ENCODE data around the gene RHOB. TPM values are rescaled to one million over a fixed set of nuclear protein-coding genes. Genes with fewer than 3 reads are reported as not detected.
"Not testable (repeated sequence)": the region's sequence is repeated elsewhere in the genome, so short reads cannot be mapped to it uniquely, and the experiment has no call there.

The RHOB gene
- total and polyA plus RNA-seq, 2 of the 13 experiments (the other 11 are each of a cell fraction or from before 2014, with no cell fraction given): 192 to 268 TPM

DNA sequence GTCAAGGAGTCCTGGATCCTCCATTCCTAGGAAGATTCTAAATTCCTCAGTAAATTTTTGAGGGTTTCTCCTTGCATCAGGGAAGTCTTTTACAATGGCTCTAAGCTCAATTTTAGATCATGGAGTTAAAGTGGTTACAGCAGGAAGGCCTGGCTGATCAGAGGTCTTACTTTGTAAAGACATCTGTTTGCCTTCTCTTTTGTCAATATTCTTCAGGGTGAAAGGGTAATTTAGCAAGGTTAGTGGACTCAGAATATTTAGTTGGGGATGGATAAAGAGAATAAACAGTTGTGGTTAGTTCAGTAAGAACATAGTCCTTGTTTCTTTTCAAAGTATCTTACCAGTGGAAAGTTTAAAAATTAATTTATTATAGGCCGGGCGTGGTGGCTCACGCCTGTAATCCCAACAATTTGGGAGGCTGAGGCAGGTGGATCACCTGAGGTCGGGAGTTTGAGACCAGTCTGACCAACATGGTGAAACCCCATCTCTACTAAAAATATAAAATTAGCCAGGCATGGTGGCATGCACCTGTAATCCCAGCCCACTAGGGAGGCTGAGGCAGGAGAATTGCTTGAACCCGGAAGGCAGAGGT is 29.5 kb upstream of the RHOB start:
- Histone ChIP-seq H3K4me2 (ENCODE audit: low read depth, low read length) (peak overlapping the region; percentile 63), H3K4me3 (replicated peaks in 1 of 3; ENCODE audit: insufficient read depth in 1 of 3, low read depth in 2 of 3, low read length in 3 of 3) (peak overlapping the region in 2 of 3 experiments; percentile 0 to 11; a peak in 1 of 6 replicates), H3K4me1 (ENCODE audit: insufficient read depth, low read length) (peaks cover 86% of the 10 kb centered on the region), H3K27ac (ENCODE audit: extremely low read length, insufficient read depth, low read length) (peak overlapping the region; percentile 35)
- H3K36me3 ChIP-seq (replicated peaks in 1 of 2; ENCODE audit: control insufficient read depth in 1 of 2, insufficient read depth in 2 of 2, low read length in 2 of 2); H3K27me3 ChIP-seq (ENCODE audit: control insufficient read depth in 1 of 2, insufficient read depth in 2 of 2, low read length in 2 of 2); H3K9me3 ChIP-seq (ENCODE audit: low read length); H4K20me1 ChIP-seq (ENCODE audit: insufficient read depth, low read length); CTCF ChIA-PET (ENCODE audit: low intra/inter-chr PET ratio, low total read pairs); H3K79me2 ChIP-seq (ENCODE audit: insufficient read depth, low read length); BruUV-seq (replicated peaks); H3K9ac ChIP-seq (ENCODE audit: insufficient read depth, low read depth, low read length); H2AFZ ChIP-seq (ENCODE audit: low read length); intact Hi-C loops (cut with micrococcal nuclease; ENCODE audit: unreplicated experiment); in situ Hi-C loops (cut with HindIII; ENCODE audit: extremely low pct_ligation_motif_present, low pct_unique_long_range_greater_than_20kb); TF ChIP-seq FOXA1 (IDR thresholded peaks at IDR 0.05); CREM (CRISPR knock-in tag; IDR thresholded peaks at IDR 0.05); SOX6 (IDR thresholded peaks at IDR 0.05): not testable (repeated sequence)
- DNase-seq (ENCODE audit: low spot score) (peak; percentile 70), FAIRE-seq (peak; percentile 53), ATAC-seq (peak; percentile 18; the same call in 2 of the 3 replicates)
- WGBS (ENCODE audit: low lambda C conversion rate): 19% methylated on average over 5 of the region's 5 CpGs
- POLR2A ChIA-PET: interaction anchor here (1.0 to 14.2 kb wide), 6 partner anchors 14 to 168 kb away, joined by 3 to 190 read pairs (median 18); partner anchors contain the start of gene RHOB
- TF ChIP-seq ZNF331 (CRISPR knock-in tag; IDR thresholded peaks at IDR 0.05) (0 out of 2 replicates have a peak, but pooled peaks have one; percentile 37), NR2C2 (CRISPR knock-in tag; IDR thresholded peaks at IDR 0.05; ENCODE audit: borderline replicate concordance) (0 out of 2 replicates have a peak, but pooled peaks have one; percentile 52), ZNF644 (CRISPR knock-in tag; IDR thresholded peaks at IDR 0.05; ENCODE audit: low read depth) (peak; percentile 48; the same call in 1 of the 2 replicates), ZBTB7B (CRISPR knock-in tag; IDR thresholded peaks at IDR 0.05) (peak; percentile 54; the same call in 1 of the 2 replicates), ZNF501 (CRISPR knock-in tag; IDR thresholded peaks at IDR 0.05) (0 out of 2 replicates have a peak, but pooled peaks have one; percentile 53), FOXA1 (CRISPR knock-in tag; IDR thresholded peaks at IDR 0.05) (peak; percentile 66), FOXJ3 (CRISPR knock-in tag; IDR thresholded peaks at IDR 0.05; ENCODE audit: borderline replicate concordance) (peak; percentile 53; the same call in 1 of the 2 replicates), NR2F2 (IDR thresholded peaks at IDR 0.05; ENCODE audit: borderline replicate concordance, low read depth) (peak; percentile 71; the same call in 1 of the 2 replicates), HDAC1 (CRISPR knock-in tag; IDR thresholded peaks at IDR 0.05) (peak; percentile 29; the same call in 1 of the 2 replicates), ZFP1 (CRISPR knock-in tag; IDR thresholded peaks at IDR 0.05) (peak; percentile 24; the same call in 1 of the 2 replicates), CREM (IDR thresholded peaks at IDR 0.05) (peak; percentile 55; the same call in 1 of the 2 replicates), NCOA2 (CRISPR knock-in tag; IDR thresholded peaks at IDR 0.05) (peak; percentile 62), ZNF292 (CRISPR knock-in tag; IDR thresholded peaks at IDR 0.05; ENCODE audit: borderline replicate concordance, low read depth) (peak; percentile 61; the same call in 1 of the 2 replicates), RARA (CRISPR knock-in tag; IDR thresholded peaks at IDR 0.05) (peak; percentile 66), HOXD1 (CRISPR knock-in tag; IDR thresholded peaks at IDR 0.05) (0 out of 2 replicates have a peak, but pooled peaks have one; percentile 29), PAXIP1 (CRISPR knock-in tag; conservative IDR thresholded peaks at IDR 0.05) (peak; percentile 93), SOX6 (CRISPR knock-in tag; IDR thresholded peaks at IDR 0.05) (peak; percentile 62), ONECUT2 (CRISPR knock-in tag; IDR thresholded peaks at IDR 0.05) (peak; percentile 61; the same call in 1 of the 2 replicates), THAP11 (CRISPR knock-in tag; IDR thresholded peaks at IDR 0.05) (0 out of 2 replicates have a peak, but pooled peaks have one; percentile 10)
- TF ChIP-seq, protein P1, sequence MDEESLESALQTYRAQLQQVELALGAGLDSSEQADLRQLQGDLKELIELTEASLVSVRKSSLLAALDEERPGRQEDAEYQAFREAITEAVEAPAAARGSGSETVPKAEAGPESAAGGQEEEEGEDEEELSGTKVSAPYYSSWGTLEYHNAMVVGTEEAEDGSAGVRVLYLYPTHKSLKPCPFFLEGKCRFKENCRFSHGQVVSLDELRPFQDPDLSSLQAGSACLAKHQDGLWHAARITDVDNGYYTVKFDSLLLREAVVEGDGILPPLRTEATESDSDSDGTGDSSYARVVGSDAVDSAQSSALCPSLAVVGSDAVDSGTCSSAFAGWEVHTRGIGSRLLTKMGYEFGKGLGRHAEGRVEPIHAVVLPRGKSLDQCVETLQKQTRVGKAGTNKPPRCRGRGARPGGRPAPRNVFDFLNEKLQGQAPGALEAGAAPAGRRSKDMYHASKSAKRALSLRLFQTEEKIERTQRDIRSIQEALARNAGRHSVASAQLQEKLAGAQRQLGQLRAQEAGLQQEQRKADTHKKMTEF (CRISPR knock-in tag; IDR thresholded peaks at IDR 0.05): peak; percentile 32; the same call in 1 of the 2 replicates
